Astrocyte (in vitro differentiated cells and primary cell): ENCODE results near the gene VGLL4.

Experiments used
- CTCF ChIP-seq: IDR thresholded peaks from 2 replicates; pipeline ENCODE4 v1.5.1; 2011; ENCODE audit warnings: low read depth, mild to moderate bottlenecking, inconsistent platforms, low read length, moderate library complexity; ENCODE audit not compliant: insufficient read depth
- EZH2 ChIP-seq: IDR thresholded peaks from 2 replicates; pipeline ENCODE4 v1.6.1; 2012; ENCODE audit warnings: mild to moderate bottlenecking, low read length, inconsistent platforms; ENCODE audit not compliant: insufficient read depth

GRCh38 chr3:11536936-11537612 is 106.6 kb downstream of the VGLL4 start:
- no peak for TF ChIP-seq CTCF
- TF ChIP-seq EZH2 = no peak
